HG03342 (cell line): Measurements from ENCODE around the gene KDM5B.
"Not testable (repeated sequence)": the region's sequence is repeated elsewhere in the genome, so short reads cannot be mapped to it uniquely, and the experiment has no call there.

Experiments used
- ATAC-seq: cut with Tn5 transposase; IDR thresholded peaks from one replicate; pipeline ENCODE4 v1.9.1; 2021; ENCODE audit warnings: mild to moderate bottlenecking, moderate library complexity; ENCODE audit not compliant: unreplicated experiment

Gene KDM5B

GRCh38 chr1:202716654-202717053, 91.6 kb downstream of the KDM5B start:
- no peak for ATAC-seq

- not testable (repeated sequence) for ATAC-seq
Observed at GRCh38 chr1:202714202-202714601, 94.0 kb downstream of the KDM5B start.

GRCh38 chr1:202713110-202713509, 95.1 kb downstream of the KDM5B start:
- ATAC-seq, result no peak

GRCh38 chr1:202711949-202712635, 96.1 kb downstream of the KDM5B start:
- no peak for ATAC-seq

GRCh38 chr1:202710070-202711045, 97.9 kb downstream of the KDM5B start, which contains the start of gene SYT2:
SYT2 (minus strand) TSS chr1:202710454; CDS start chr1:202605772, 104,682 bp downstream.
- ATAC-seq, result no peak

GRCh38 chr1:202709276-202710041, 98.8 kb downstream of the KDM5B start:
- no peak for ATAC-seq

- ATAC-seq, result no peak
Observed at GRCh38 chr1:202708456-202709275, 99.6 kb downstream of the KDM5B start.

GRCh38 chr1:202706851-202707250, 101.4 kb downstream of the KDM5B start:
- no peak for ATAC-seq

GRCh38 chr1:202704601-202705000, 103.6 kb downstream of the KDM5B start:
- no peak for ATAC-seq

GRCh38 chr1:202703191-202703590, 105.0 kb downstream of the KDM5B start:
- no peak for ATAC-seq

- no peak for ATAC-seq
Observed at GRCh38 chr1:202702088-202702487, 106.1 kb downstream of the KDM5B start.

- ATAC-seq, result no peak
Observed at GRCh38 chr1:202701200-202701599, 107.0 kb downstream of the KDM5B start.

GRCh38 chr1:202700061-202700460, 108.2 kb downstream of the KDM5B start:
- ATAC-seq, result no peak

- ATAC-seq, result no peak
Observed at GRCh38 chr1:202698276-202698675, 109.9 kb downstream of the KDM5B start.

- ATAC-seq, result no peak
Observed at GRCh38 chr1:202697038-202697437, 111.2 kb downstream of the KDM5B start.

- ATAC-seq, result no peak
Observed at GRCh38 chr1:202694314-202694713, 113.9 kb downstream of the KDM5B start.

GRCh38 chr1:202692959-202693555, 115.2 kb downstream of the KDM5B start:
- no peak for ATAC-seq

- ATAC-seq, result no peak
Observed at GRCh38 chr1:202691816-202692215, 116.4 kb downstream of the KDM5B start.

- ATAC-seq, result no peak
Observed at GRCh38 chr1:202689493-202690342, 118.5 kb downstream of the KDM5B start.
